Lower lobe of right lung (tissue), 2 donors: Measurements from ENCODE around the gene DCAF10. TPM values are rescaled to one million over a fixed set of nuclear protein-coding genes. Genes with fewer than 3 reads are reported as not detected.
"Not testable (repeated sequence)": the region's sequence is repeated elsewhere in the genome, so short reads cannot be mapped to it uniquely, and the experiment has no call there.

Experiments used
- ATAC-seq, 2 donors: fragments of 200-7000 bp; cut with Tn5 transposase; one replicate each; pipeline ENCODE4 v1.9.1; 2020 to 2022; ENCODE audit warnings: mild to moderate bottlenecking in 2 of 2, moderate library complexity in 2 of 2
- DNase-seq: peaks from one replicate; pipeline ENCODE4 v3.0.0-alpha.2; 2020
- H3K27ac ChIP-seq: fragments of 200-600 bp; one replicate; pipeline ENCODE4 v1.8.0; 2022
- H3K27me3 ChIP-seq: fragments of 200-600 bp; one replicate; pipeline ENCODE4 v1.8.0; 2022; ENCODE audit warnings: low read depth
- H3K36me3 ChIP-seq: fragments of 200-600 bp; one replicate; pipeline ENCODE4 v1.8.0; 2022; ENCODE audit warnings: mild to moderate bottlenecking
- H3K4me1 ChIP-seq: fragments of 200-600 bp; one replicate; pipeline ENCODE4 v1.8.0; 2022
- H3K4me3 ChIP-seq: fragments of 200-600 bp; one replicate; pipeline ENCODE4 v1.8.0; 2022; ENCODE audit warnings: mild to moderate bottlenecking
- H3K9me3 ChIP-seq: fragments of 200-600 bp; one replicate; pipeline ENCODE4 v1.8.0; 2022
- CTCF ChIP-seq: fragments of 200-600 bp; IDR thresholded peaks from one replicate; pipeline ENCODE4 v1.8.0; 2022; ENCODE audit warnings: antibody characterized with exemption, mild to moderate bottlenecking
- intact Hi-C: fragments of 100-400 bp; cut with DNase I; formaldehyde crosslinking; loops from one replicate; pipeline ENCODE4 v1.11.0; 2022
- long read RNA-seq: library from polyadenylated mRNA; unstranded; transcript quantifications from one replicate; pipeline ENCODE4 v2.0.0, GENCODE V29; 2021
- total RNA-seq: library from RNA; stranded (reverse); fragmentation: NEBNext Ultra II Directional; extraction: Animal tissue kit (Norgen Biotek cat#: 25700); gene quantifications from one replicate; pipeline ENCODE4 v1.2.1, GENCODE V29; 2021
- donor health status: DM: no; HTN: yes; CAD: no; lungs with severe emphysema.

Gene DCAF10
- 24.1 TPM for total RNA-seq
- long read RNA-seq, transcript DCAF10-202 (7 exons, 3,862 nt), result major isoform, 32 of 81 reads
- long read RNA-seq, partial matches to known transcripts, result 9 of 81 reads
- long read RNA-seq, other reads (novel, unspliced or antisense), result 40 of 81 reads

- DNase-seq (peak; percentile 91), ATAC-seq (peak; percentile 96 to 98)
- TF ChIP-seq CTCF, result no peak
- H3K36me3 ChIP-seq, result no peaks in the 10 kb centered on the region
- no peaks in the 10 kb centered on the region for H3K9me3 ChIP-seq
- H3K27ac ChIP-seq, result peak within 1 kb of the TSS; percentile 87
- intact Hi-C loops, result no loop called here
- H3K27me3 ChIP-seq, result no peaks in the 10 kb centered on the region
- peaks cover 32% of the 10 kb centered on the region for H3K4me1 ChIP-seq
- peak within 1 kb of the TSS; percentile 92 for H3K4me3 ChIP-seq
Measured at GRCh38 chr9:37800631-37801286, at the start of gene DCAF10. Gene DCAF10, plus strand, starts transcription at chr9:37800797. Its CDS starts 70 bp downstream, at chr9:37800867.

GRCh38 chr9:37751186-37751585 lies 49.4 kb upstream of the DCAF10 start:
- DNase-seq (no peak), ATAC-seq (no peak)
- Histone ChIP-seq H3K4me3 (no peak overlapping the region), H3K27me3 (no peaks in the 10 kb centered on the region), H3K9me3 (no peaks in the 10 kb centered on the region), H3K27ac (no peak overlapping the region), H3K36me3 (no peaks in the 10 kb centered on the region), H3K4me1 (peaks cover 16% of the 10 kb centered on the region)
- intact Hi-C loops, result no loop called here
- no peak for TF ChIP-seq CTCF

DNA sequence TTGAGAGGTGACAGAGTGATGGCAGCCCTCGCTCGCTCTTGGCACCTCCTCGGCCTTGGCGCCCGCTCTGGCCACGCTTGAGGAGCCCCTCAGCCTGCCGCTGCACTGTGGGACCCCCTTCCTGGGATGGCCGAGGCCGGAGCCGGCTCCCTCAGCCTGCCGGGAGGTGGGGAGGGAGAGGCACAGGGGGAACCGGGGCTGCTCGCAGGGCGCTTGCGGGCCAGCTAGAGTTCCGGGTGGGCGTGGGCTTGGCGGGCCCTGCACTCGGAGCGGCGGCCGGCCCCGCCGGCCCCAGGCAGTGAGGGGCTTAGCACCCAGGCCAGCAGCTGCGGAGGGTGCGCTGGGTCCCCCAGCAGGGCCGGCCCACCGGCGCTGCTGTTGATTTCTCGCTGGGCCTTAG lies 48.9 kb upstream of the DCAF10 start:
- DNase-seq, H3K27ac ChIP-seq, H3K27me3 ChIP-seq, H3K9me3 ChIP-seq, ATAC-seq, H3K36me3 ChIP-seq, intact Hi-C loops, H3K4me3 ChIP-seq: not testable (repeated sequence)
- H3K4me1 ChIP-seq, result peaks cover 16% of the 10 kb centered on the region

GRCh38 chr9:37752112-37752511 lies 48.5 kb upstream of the DCAF10 start:
- DNase-seq, H3K9me3 ChIP-seq, H3K27ac ChIP-seq, H3K4me3 ChIP-seq, H3K27me3 ChIP-seq, H3K36me3 ChIP-seq, ATAC-seq, intact Hi-C loops: not testable (repeated sequence)
- peaks cover 16% of the 10 kb centered on the region for H3K4me1 ChIP-seq

- no peaks in the 10 kb centered on the region for H3K27me3 ChIP-seq
- no peaks in the 10 kb centered on the region for H3K36me3 ChIP-seq
- peaks cover 16% of the 10 kb centered on the region for H3K4me1 ChIP-seq
- no peak for ATAC-seq
- DNase-seq, result no peak
- intact Hi-C loops, result no loop called here
- H3K9me3 ChIP-seq, result no peaks in the 10 kb centered on the region
- H3K27ac ChIP-seq, result peak overlapping the region; percentile 87
- no peak for TF ChIP-seq CTCF
- peak overlapping the region; percentile 84 for H3K4me3 ChIP-seq
Measured at GRCh38 chr9:37752642-37753488, 47.7 kb upstream of the DCAF10 start.

GRCh38 chr9:37753489-37754190 lies 47.0 kb upstream of the DCAF10 start, which contains the start of gene TRMT10B:
Gene TRMT10B, plus strand, starts transcription at chr9:37753805. Its CDS starts 8,127 bp downstream, at chr9:37761932.
- Histone ChIP-seq H3K27ac (peak within 1 kb of the TSS; percentile 87), H3K27me3 (no peaks in the 10 kb centered on the region), H3K4me3 (peak within 1 kb of the TSS; percentile 84), H3K9me3 (no peaks in the 10 kb centered on the region), H3K36me3 (no peaks in the 10 kb centered on the region), H3K4me1 (peaks cover 16% of the 10 kb centered on the region)
- TF ChIP-seq CTCF, result peak; percentile 8
- intact Hi-C loops, result no loop called here
- ATAC-seq (peak; percentile 93 to 98), DNase-seq (peak; percentile 78)
